Mesodermal cell (in vitro differentiated cells): ENCODE results near the gene TEKT5.
"Not testable (repeated sequence)": the region's sequence is repeated elsewhere in the genome, so short reads cannot be mapped to it uniquely, and the experiment has no call there.

Experiments used
- H3K27ac ChIP-seq: 2 replicates; pipeline ENCODE4 v1.7.0; 2013; ENCODE audit warnings: mild to moderate bottlenecking, low read depth, low read length, moderate library complexity; ENCODE audit not compliant: severe bottlenecking
- H3K36me3 ChIP-seq: 2 replicates; pipeline ENCODE4 v1.7.1; 2013; ENCODE audit warnings: mild to moderate bottlenecking, low read length, moderate library complexity; ENCODE audit not compliant: control insufficient read depth, insufficient read depth
- H3K4me1 ChIP-seq: one replicate; pipeline ENCODE4 v1.7.1; 2013; ENCODE audit warnings: mild to moderate bottlenecking, low read length; ENCODE audit not compliant: insufficient read depth, control insufficient read depth, poor library complexity, severe bottlenecking
- H3K4me3 ChIP-seq: 2 replicates; pipeline ENCODE4 v1.7.0; 2013; ENCODE audit warnings: low read length, control low read depth, mild to moderate bottlenecking; ENCODE audit not compliant: insufficient read depth, poor library complexity, severe bottlenecking; ENCODE audit errors: extremely low read depth
- H3K9me3 ChIP-seq: 2 replicates; pipeline ENCODE4 v1.7.1; 2013; ENCODE audit warnings: mild to moderate bottlenecking, low read length, moderate library complexity; ENCODE audit not compliant: control insufficient read depth
- WGBS, 2 experiments: methylation state at CpG; one replicate each; pipeline ENCODE4 v1.1.5; 2013; ENCODE audit warnings: missing lambda C conversion rate in 2 of 2; ENCODE audit not compliant: insufficient coverage in 2 of 2; 5-methylcytosine and 5-hydroxymethylcytosine counted together

Gene TEKT5

GRCh38 chr16:10631886-10632285 lies 62.8 kb downstream of the TEKT5 start:
- Histone ChIP-seq H3K27ac (no peak overlapping the region), H3K4me3 (no peak overlapping the region), H3K4me1 (no peaks in the 10 kb centered on the region), H3K9me3 (no peaks in the 10 kb centered on the region), H3K36me3 (no peaks in the 10 kb centered on the region)
- WGBS, 2 experiments = 85 to 92% methylated on average over 2 of the region's 2 CpGs

- 60 to 79% methylated on average over 6 of the region's 6 CpGs for WGBS, 2 experiments
- H3K36me3 ChIP-seq = no peaks in the 10 kb centered on the region
- no peak overlapping the region for H3K4me3 ChIP-seq
- H3K9me3 ChIP-seq = no peaks in the 10 kb centered on the region
- no peak overlapping the region for H3K27ac ChIP-seq
- H3K4me1 ChIP-seq = no peaks in the 10 kb centered on the region
Measured at GRCh38 chr16:10629592-10629963, 65.2 kb downstream of the TEKT5 start.

- no peak overlapping the region for H3K27ac ChIP-seq
- no peak overlapping the region for H3K4me3 ChIP-seq
- WGBS, 2 experiments = 94 to 97% methylated on average over 9 to 10 of the region's 12 CpGs
- no peaks in the 10 kb centered on the region for H3K4me1 ChIP-seq
- H3K36me3 ChIP-seq = no peaks in the 10 kb centered on the region
- no peaks in the 10 kb centered on the region for H3K9me3 ChIP-seq
Measured at GRCh38 chr16:10625595-10626357, 69.0 kb downstream of the TEKT5 start.

GRCh38 chr16:10624527-10624926 lies 70.2 kb downstream of the TEKT5 start:
- Histone ChIP-seq H3K4me3 (no peak overlapping the region), H3K36me3 (no peaks in the 10 kb centered on the region), H3K9me3 (no peaks in the 10 kb centered on the region), H3K27ac (no peak overlapping the region), H3K4me1 (no peaks in the 10 kb centered on the region)
- 90 to 96% methylated on average over 6 of the region's 6 CpGs for WGBS, 2 experiments

- Histone ChIP-seq H3K4me1 (peaks cover 2% of the 10 kb centered on the region), H3K27ac (no peak overlapping the region), H3K4me3 (no peak overlapping the region), H3K36me3 (no peaks in the 10 kb centered on the region), H3K9me3 (no peaks in the 10 kb centered on the region)
- 100% methylated on average over 1 of the region's 3 CpGs for WGBS, 2 experiments
Measured at GRCh38 chr16:10623059-10623458, 71.7 kb downstream of the TEKT5 start.

GRCh38 chr16:10622036-10622921 lies 72.5 kb downstream of the TEKT5 start:
- WGBS, 2 experiments = 64 to 74% methylated on average over 9 to 16 of the region's 19 CpGs
- Histone ChIP-seq H3K36me3 (no peaks in the 10 kb centered on the region), H3K4me3 (no peak overlapping the region), H3K9me3 (no peaks in the 10 kb centered on the region), H3K27ac (peak overlapping the region; percentile 6), H3K4me1 (peaks cover 8% of the 10 kb centered on the region)

- H3K36me3 ChIP-seq, H3K27ac ChIP-seq, H3K4me3 ChIP-seq, H3K9me3 ChIP-seq: not testable (repeated sequence)
- WGBS, 2 experiments = 81 to 83% methylated on average over 6 of the region's 7 CpGs
- peaks cover 16% of the 10 kb centered on the region for H3K4me1 ChIP-seq
Measured at GRCh38 chr16:10621216-10621949, 73.3 kb downstream of the TEKT5 start.

GRCh38 chr16:10620120-10620519 lies 74.6 kb downstream of the TEKT5 start:
- H3K9me3 ChIP-seq = no peaks in the 10 kb centered on the region
- no peaks in the 10 kb centered on the region for H3K36me3 ChIP-seq
- H3K4me1 ChIP-seq = peaks cover 17% of the 10 kb centered on the region
- H3K4me3 ChIP-seq = no peak overlapping the region
- 83 to 92% methylated on average over 4 to 5 of the region's 6 CpGs for WGBS, 2 experiments
- no peak overlapping the region for H3K27ac ChIP-seq

GRCh38 chr16:10619271-10619849 lies 75.4 kb downstream of the TEKT5 start:
- Histone ChIP-seq H3K36me3 (no peaks in the 10 kb centered on the region), H3K4me1 (peaks cover 17% of the 10 kb centered on the region), H3K4me3 (no peak overlapping the region), H3K27ac (no peak overlapping the region), H3K9me3 (no peaks in the 10 kb centered on the region)
- 72 to 89% methylated on average over 14 to 15 of the region's 25 CpGs for WGBS, 2 experiments

- WGBS, 2 experiments = 55 to 67% methylated on average over 9 to 10 of the region's 13 CpGs
- Histone ChIP-seq H3K4me1 (peaks cover 17% of the 10 kb centered on the region), H3K27ac (no peak overlapping the region), H3K4me3 (no peak overlapping the region), H3K9me3 (no peaks in the 10 kb centered on the region), H3K36me3 (no peaks in the 10 kb centered on the region)
Measured at GRCh38 chr16:10618710-10619209, 76.0 kb downstream of the TEKT5 start.
